K562 (cell line): ENCODE data around the gene PRPH2. TPM values are rescaled to one million over a fixed set of nuclear protein-coding genes. Genes with fewer than 3 reads are reported as not detected.

Experiments used
- ATAC-seq: fragments of 200-7000 bp; cut with Tn5 transposase; 3 replicates; pipeline ENCODE4 v1.9.1; 2020; ENCODE audit warnings: moderate library complexity
- BruUV-seq: library from RNA; stranded (reverse); fragments of 400-500 nt; replicated peaks from 2 replicates; lab custom pipeline; 2021; lab: Mats Ljungman, UMichigan
- CTCF ChIA-PET: fragments of 300-600 bp; formaldehyde crosslinking; extraction: SDS; loops from one replicate; lab custom pipeline; 2021; ENCODE audit warnings: low intra/inter-chr PET ratio; lab: Yijun Ruan, JAX
- POLR2A ChIA-PET: fragments of 300-600, 350-650 bp; sonication (Branson Sonifier 250); formaldehyde crosslinking; extraction: SDS; loops from one replicate; lab custom pipeline; 2021; ENCODE audit warnings: antibody characterized with exemption, inconsistent platforms; lab: Yijun Ruan, JAX
- DNase-seq, 4 experiments: peaks; one replicate each; pipeline versions ENCODE4 v3.0.0 to v3.0.0-alpha.2; 2011 to 2018; ENCODE audit warnings: low spot score in 3 of 4, mixed read lengths in 3 of 4; ENCODE audit errors: extremely low read depth in 1 of 4
- FAIRE-seq: peaks from 2 replicates; lab custom pipeline; 2011; peaks lifted over from hg19 to GRCh38; lab: Jason Lieb, UNC
- H2AFZ ChIP-seq: 2 replicates; pipeline ENCODE4 v1.6.0; 2011; ENCODE audit warnings: low read depth, low read length, control low read depth, inconsistent platforms
- H3K27ac ChIP-seq: fragments of 200-600 bp; 3 replicates; pipeline ENCODE4 v1.8.0; 2011; ENCODE audit warnings: low read depth, mild to moderate bottlenecking, control low read depth, inconsistent platforms, low read length, moderate library complexity, mixed read lengths; ENCODE audit errors: extremely low read depth
- H3K27me3 ChIP-seq, 2 experiments: fragments of 300-600 bp in 1 of 2; 2 replicates in 1 of 2; 3 replicates in 1 of 2; pipeline versions ENCODE4 v1.6.0 to v1.8.0; 2011; ENCODE audit warnings: inconsistent platforms in 2 of 2, low read length in 2 of 2, mild to moderate bottlenecking in 1 of 2, mixed read lengths in 1 of 2, moderate library complexity in 1 of 2; ENCODE audit not compliant: control insufficient read depth in 2 of 2, insufficient read depth in 2 of 2
- H3K36me3 ChIP-seq: fragments of 300-600 bp; 3 replicates; pipeline ENCODE4 v1.8.0; 2011; ENCODE audit warnings: mild to moderate bottlenecking, low read length, inconsistent platforms; ENCODE audit not compliant: control insufficient read depth, insufficient read depth
- H3K4me1 ChIP-seq, 2 experiments: fragments of 200-600 bp in 1 of 2; replicated peaks in 1 of 2; 2 replicates in 1 of 2; 3 replicates in 1 of 2; pipeline versions ENCODE4 v1.5.1 to v1.8.0; 2011; ENCODE audit warnings: inconsistent platforms in 2 of 2, low read length in 2 of 2, mild to moderate bottlenecking in 1 of 2, mixed read lengths in 1 of 2, moderate library complexity in 1 of 2; ENCODE audit not compliant: control insufficient read depth in 2 of 2, insufficient read depth in 2 of 2
- H3K4me2 ChIP-seq: 2 replicates; pipeline ENCODE4 v1.6.1; 2011; ENCODE audit warnings: low read length, control low read depth, inconsistent platforms, mixed read lengths; ENCODE audit not compliant: insufficient read depth
- H3K4me3 ChIP-seq: fragments of 200-600 bp; sonication (generic), shearing (Covaris generic); 2 replicates; pipeline ENCODE4 v1.5.1; 2016; ENCODE audit warnings: control low read depth, inconsistent platforms
- H3K79me2 ChIP-seq: fragments of 200-600 bp; 3 replicates; pipeline ENCODE4 v1.8.0; 2011; ENCODE audit warnings: low read length, inconsistent platforms; ENCODE audit not compliant: control insufficient read depth, insufficient read depth
- H3K9ac ChIP-seq, 2 experiments: 2 replicates each; pipeline versions ENCODE4 v1.6.0 to v1.6.1; 2011; ENCODE audit warnings: low read depth in 2 of 2, low read length in 2 of 2, control low read depth in 1 of 2, inconsistent platforms in 1 of 2, mild to moderate bottlenecking in 1 of 2, mixed read lengths in 1 of 2; ENCODE audit not compliant: insufficient read depth in 1 of 2
- H3K9me1 ChIP-seq: one replicate; pipeline ENCODE4 v1.6.0; 2011; ENCODE audit warnings: inconsistent platforms, mild to moderate bottlenecking, low read length, moderate library complexity; ENCODE audit not compliant: control insufficient read depth, insufficient read depth
- H3K9me3 ChIP-seq: replicated peaks from 2 replicates; pipeline ENCODE4 v1.5.1; 2011; ENCODE audit warnings: low read depth, low read length, inconsistent platforms; ENCODE audit not compliant: control insufficient read depth, insufficient read depth
- H4K20me1 ChIP-seq: replicated peaks from 2 replicates; pipeline ENCODE4 v1.6.1; 2011; ENCODE audit warnings: low read length, inconsistent platforms, mixed read lengths; ENCODE audit not compliant: control insufficient read depth, insufficient read depth
- CEBPG ChIP-seq, 3 experiments: fragments of 200-800 bp in 1 of 3; sonication (Bioruptor generic) in 1 of 3; sonication (generic) in 1 of 3; formaldehyde crosslinking in 1 of 3; IDR thresholded peaks in 2 of 3; conservative IDR thresholded peaks in 1 of 3; 2 replicates each; pipeline versions ENCODE4 v1.6.1 to v1.8.0; 2016 to 2022; ENCODE audit warnings: missing compliant biosample characterization in 2 of 3, missing genetic modification characterization in 2 of 3, mild to moderate bottlenecking in 1 of 3, missing genetic modification reagents in 1 of 3
- CREBBP ChIP-seq: IDR thresholded peaks from one replicate; pipeline ENCODE4 v1.6.1; 2012; ENCODE audit warnings: low read depth, mild to moderate bottlenecking, control low read depth, inconsistent platforms, low read length
- EWSR1 ChIP-seq: fragments of 450-650 bp; IDR thresholded peaks from 2 replicates; pipeline ENCODE4 v1.6.1; 2018; ENCODE audit warnings: borderline replicate concordance, mild to moderate bottlenecking, low read depth, moderate library complexity; ENCODE audit not compliant: partially characterized antibody
- FIP1L1 ChIP-seq: fragments of 200-400 bp; formaldehyde crosslinking; IDR thresholded peaks from 2 replicates; pipeline ENCODE4 v1.6.1; 2018; ENCODE audit warnings: mild to moderate bottlenecking, low read depth, low read length; ENCODE audit not compliant: poor library complexity, severe bottlenecking
- KAT8 ChIP-seq: fragments of 450-650 bp; IDR thresholded peaks from 2 replicates; pipeline ENCODE4 v1.6.1; 2016; ENCODE audit warnings: low read depth, mild to moderate bottlenecking
- NFE2L1 ChIP-seq: fragments of 450-650 bp; IDR thresholded peaks from 2 replicates; pipeline ENCODE4 v1.6.1; 2016; ENCODE audit warnings: missing genetic modification characterization, low read depth, mild to moderate bottlenecking, missing compliant biosample characterization, moderate library complexity, borderline replicate concordance
- PYGO2 ChIP-seq: fragments of 450-650 bp; IDR thresholded peaks from 2 replicates; pipeline ENCODE4 v1.6.1; 2016; ENCODE audit warnings: mild to moderate bottlenecking, missing genetic modification characterization, moderate library complexity, missing compliant biosample characterization
- TRIM28 ChIP-seq: fragments of 450-650 bp; IDR thresholded peaks from 2 replicates; pipeline ENCODE4 v1.6.1; 2017
- ZNF134 ChIP-seq: fragments of 250-450 bp; sonication (Bioruptor Pico); conservative IDR thresholded peaks from 2 replicates; pipeline ENCODE4 v1.4.0; 2020
- WGBS: fragments of 100-300 bp; shearing (Covaris generic); methylation state at CpG from one replicate; pipeline ENCODE4 v1.1.6; 2016; ENCODE audit warnings: low coverage, mixed read lengths; ENCODE audit not compliant: insufficient coverage; ENCODE audit errors: missing lambda C conversion rate; 5-methylcytosine and 5-hydroxymethylcytosine counted together
- in situ Hi-C: fragments of 300-500 bp; cut with MboI; formaldehyde crosslinking; loops from 4 replicates; pipeline ENCODE4 v1.15.0; 2018; ENCODE audit warnings: inconsistent platforms, mixed read lengths
- intact Hi-C: fragments of 100-400 bp; cut with micrococcal nuclease; formaldehyde crosslinking; loops from 2 replicates; pipeline ENCODE4 v1.14.2; 2022
- polyA plus RNA-seq, 8 experiments: library from polyadenylated mRNA; depleted of rRNA in 4 of 8; stranded (reverse) in 5 of 8; unstranded in 3 of 8; fragments of >200 nt; fragmentation: Nextera tagmentation in 2 of 8; fragmentation: Illumina TruSeq in 1 of 8; extraction: Ambion mirVana in 2 of 8; extraction: Trizol in 1 of 8; gene quantifications; 2 replicates each; pipeline versions ENCODE4 v1.2.1 to v1.2.3, GENCODE V29; 2011 to 2014; ENCODE audit warnings: inconsistent platforms in 1 of 8, missing spikeins in 1 of 8
- total RNA-seq, 7 experiments: library from RNA; depleted of rRNA in 6 of 7; stranded (reverse); fragments of >200 nt in 6 of 7; fragmentation: Illumina TruSeq in 2 of 7; extraction: Trizol in 2 of 7; gene quantifications; 2 replicates each; pipeline versions ENCODE4 v1.2.1 to v1.2.3, GENCODE V29; 2011 to 2021; ENCODE audit warnings: low replicate concordance in 1 of 7
- TF ChIP-seq, protein P1 (sequence below): fragments of 250-450 bp; sonication (Bioruptor Pico); IDR thresholded peaks from 2 replicates; pipeline ENCODE4 v1.5.1; 2021; ENCODE audit warnings: mild to moderate bottlenecking
- TF ChIP-seq, protein P2 (sequence below): fragments of 250-450 bp; sonication (Bioruptor Pico); IDR thresholded peaks from 2 replicates; pipeline ENCODE4 v1.8.0; 2021; ENCODE audit warnings: moderate library complexity, mild to moderate bottlenecking, inconsistent platforms
- TF ChIP-seq, protein P3 (sequence below): IDR thresholded peaks from 3 replicates; pipeline ENCODE4 v1.6.1; 2011; ENCODE audit warnings: borderline replicate concordance, mild to moderate bottlenecking; ENCODE audit not compliant: insufficient read length, insufficient read depth
- TF ChIP-seq, protein P4 (sequence below), 2 experiments: fragments of 450-650 bp; conservative IDR thresholded peaks; 2 replicates each; pipeline ENCODE4 v1.6.1; 2017; ENCODE audit warnings: mild to moderate bottlenecking in 2 of 2, moderate library complexity in 2 of 2
- TF ChIP-seq, protein P5 (sequence below): fragments of 450-650 bp; formaldehyde crosslinking; IDR thresholded peaks from 2 replicates; pipeline ENCODE4 v1.4.0; 2020; ENCODE audit warnings: mild to moderate bottlenecking, moderate library complexity

The PRPH2 gene
- total and polyA plus RNA-seq, 9 of the 15 experiments (the other 6 are each of a cell fraction or from before 2014, with no cell fraction given), result 0.03 to 0.11 (median 0.03) TPM; not detected in 5

DNA sequence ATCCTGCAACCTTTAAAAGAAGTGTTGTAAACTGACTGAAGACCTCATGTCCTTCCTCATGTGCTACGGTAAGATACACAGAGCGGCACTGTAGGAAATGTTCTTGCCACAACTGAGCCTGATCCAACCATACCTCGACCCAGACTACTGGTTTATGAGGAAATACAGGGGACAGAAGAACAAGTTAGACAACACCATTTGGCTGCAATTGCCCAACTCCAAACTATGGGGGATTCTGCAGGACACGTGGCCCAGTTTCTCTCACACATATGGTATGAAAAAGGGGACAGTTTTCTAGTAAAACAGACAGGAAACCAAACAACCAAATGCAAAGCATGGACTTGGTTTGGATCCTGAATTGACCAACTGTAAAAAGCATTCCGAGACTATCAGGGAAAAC lies 10.5 kb downstream of the PRPH2 start:
- Histone ChIP-seq H3K27ac (no peak overlapping the region), H3K9ac (no peak overlapping the region), H2AFZ (peak overlapping the region; percentile 32), H3K9me1 (no peaks in the 10 kb centered on the region), H3K4me2 (no peak overlapping the region), H3K36me3 (no peaks in the 10 kb centered on the region), H3K4me3 (no peak overlapping the region), H3K4me1 (peaks cover 5 to 7% of the 10 kb centered on the region in 2 experiments; a peak in 3 of 5 replicates), H3K27me3 (peaks cover 2 to 5% of the 10 kb centered on the region in 2 experiments; a peak in 2 of 5 replicates), H3K9me3 (peaks cover 8% of the 10 kb centered on the region), H4K20me1 (no peaks in the 10 kb centered on the region), H3K79me2 (no peaks in the 10 kb centered on the region)
- no peak for FAIRE-seq
- intact Hi-C loops, result no loop called here
- ATAC-seq, result no peak
- no peak for DNase-seq
- in situ Hi-C loops, result no loop called here
- ChIA-PET POLR2A (interaction anchor here (1.0 kb wide), 1 partner anchor 45 kb away, joined by 3 read pairs; no protein-coding TSS in a partner anchor), CTCF (no interaction called here)
- BruUV-seq, result no TSS peak
- WGBS, result 19% methylated on average over 5 of the region's 5 CpGs
- TF ChIP-seq, protein P1, sequence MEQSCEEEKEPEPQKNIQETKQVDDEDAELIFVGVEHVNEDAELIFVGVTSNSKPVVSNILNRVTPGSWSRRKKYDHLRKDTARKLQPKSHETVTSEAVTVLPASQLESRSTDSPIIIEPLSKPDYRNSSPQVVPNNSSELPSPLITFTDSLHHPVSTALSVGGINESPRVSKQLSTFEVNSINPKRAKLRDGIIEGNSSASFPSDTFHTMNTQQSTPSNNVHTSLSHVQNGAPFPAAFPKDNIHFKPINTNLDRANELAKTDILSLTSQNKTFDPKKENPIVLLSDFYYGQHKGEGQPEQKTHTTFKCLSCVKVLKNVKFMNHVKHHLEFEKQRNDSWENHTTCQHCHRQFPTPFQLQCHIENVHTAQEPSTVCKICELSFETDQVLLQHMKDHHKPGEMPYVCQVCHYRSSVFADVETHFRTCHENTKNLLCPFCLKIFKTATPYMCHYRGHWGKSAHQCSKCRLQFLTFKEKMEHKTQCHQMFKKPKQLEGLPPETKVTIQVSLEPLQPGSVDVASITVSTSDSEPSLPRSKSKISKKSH (CRISPR knock-in tag), result 0 out of 2 replicates have a peak, but pooled peaks have one; percentile 26
- TF ChIP-seq, protein P2, sequence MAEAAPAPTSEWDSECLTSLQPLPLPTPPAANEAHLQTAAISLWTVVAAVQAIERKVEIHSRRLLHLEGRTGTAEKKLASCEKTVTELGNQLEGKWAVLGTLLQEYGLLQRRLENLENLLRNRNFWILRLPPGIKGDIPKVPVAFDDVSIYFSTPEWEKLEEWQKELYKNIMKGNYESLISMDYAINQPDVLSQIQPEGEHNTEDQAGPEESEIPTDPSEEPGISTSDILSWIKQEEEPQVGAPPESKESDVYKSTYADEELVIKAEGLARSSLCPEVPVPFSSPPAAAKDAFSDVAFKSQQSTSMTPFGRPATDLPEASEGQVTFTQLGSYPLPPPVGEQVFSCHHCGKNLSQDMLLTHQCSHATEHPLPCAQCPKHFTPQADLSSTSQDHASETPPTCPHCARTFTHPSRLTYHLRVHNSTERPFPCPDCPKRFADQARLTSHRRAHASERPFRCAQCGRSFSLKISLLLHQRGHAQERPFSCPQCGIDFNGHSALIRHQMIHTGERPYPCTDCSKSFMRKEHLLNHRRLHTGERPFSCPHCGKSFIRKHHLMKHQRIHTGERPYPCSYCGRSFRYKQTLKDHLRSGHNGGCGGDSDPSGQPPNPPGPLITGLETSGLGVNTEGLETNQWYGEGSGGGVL, result no peak
- TF ChIP-seq NFE2L1 (no peak), PYGO2 (tag) (no peak), KAT8 (no peak), EWSR1 (no peak), CREBBP (no peak), ZNF134 (no peak), CEBPG (CRISPR knock-in tag; IDR thresholded peaks at IDR 0.05) (peak; percentile 47; the same call in 1 of the 2 replicates), CEBPG (tag; conservative IDR thresholded peaks at IDR 0.05 in 1 of 2, IDR thresholded peaks at IDR 0.05 in 1 of 2) (no peak), TRIM28 (peak; percentile 87), FIP1L1 (no peak)
- TF ChIP-seq, protein P3, sequence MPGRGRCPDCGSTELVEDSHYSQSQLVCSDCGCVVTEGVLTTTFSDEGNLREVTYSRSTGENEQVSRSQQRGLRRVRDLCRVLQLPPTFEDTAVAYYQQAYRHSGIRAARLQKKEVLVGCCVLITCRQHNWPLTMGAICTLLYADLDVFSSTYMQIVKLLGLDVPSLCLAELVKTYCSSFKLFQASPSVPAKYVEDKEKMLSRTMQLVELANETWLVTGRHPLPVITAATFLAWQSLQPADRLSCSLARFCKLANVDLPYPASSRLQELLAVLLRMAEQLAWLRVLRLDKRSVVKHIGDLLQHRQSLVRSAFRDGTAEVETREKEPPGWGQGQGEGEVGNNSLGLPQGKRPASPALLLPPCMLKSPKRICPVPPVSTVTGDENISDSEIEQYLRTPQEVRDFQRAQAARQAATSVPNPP, result no peak
- TF ChIP-seq, protein P4, sequence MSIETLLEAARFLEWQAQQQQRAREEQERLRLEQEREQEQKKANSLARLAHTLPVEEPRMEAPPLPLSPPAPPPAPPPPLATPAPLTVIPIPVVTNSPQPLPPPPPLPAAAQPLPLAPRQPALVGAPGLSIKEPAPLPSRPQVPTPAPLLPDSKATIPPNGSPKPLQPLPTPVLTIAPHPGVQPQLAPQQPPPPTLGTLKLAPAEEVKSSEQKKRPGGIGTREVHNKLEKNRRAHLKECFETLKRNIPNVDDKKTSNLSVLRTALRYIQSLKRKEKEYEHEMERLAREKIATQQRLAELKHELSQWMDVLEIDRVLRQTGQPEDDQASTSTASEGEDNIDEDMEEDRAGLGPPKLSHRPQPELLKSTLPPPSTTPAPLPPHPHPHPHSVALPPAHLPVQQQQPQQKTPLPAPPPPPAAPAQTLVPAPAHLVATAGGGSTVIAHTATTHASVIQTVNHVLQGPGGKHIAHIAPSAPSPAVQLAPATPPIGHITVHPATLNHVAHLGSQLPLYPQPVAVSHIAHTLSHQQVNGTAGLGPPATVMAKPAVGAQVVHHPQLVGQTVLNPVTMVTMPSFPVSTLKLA (conservative IDR thresholded peaks at IDR 0.05), result no peak
- TF ChIP-seq, protein P5, sequence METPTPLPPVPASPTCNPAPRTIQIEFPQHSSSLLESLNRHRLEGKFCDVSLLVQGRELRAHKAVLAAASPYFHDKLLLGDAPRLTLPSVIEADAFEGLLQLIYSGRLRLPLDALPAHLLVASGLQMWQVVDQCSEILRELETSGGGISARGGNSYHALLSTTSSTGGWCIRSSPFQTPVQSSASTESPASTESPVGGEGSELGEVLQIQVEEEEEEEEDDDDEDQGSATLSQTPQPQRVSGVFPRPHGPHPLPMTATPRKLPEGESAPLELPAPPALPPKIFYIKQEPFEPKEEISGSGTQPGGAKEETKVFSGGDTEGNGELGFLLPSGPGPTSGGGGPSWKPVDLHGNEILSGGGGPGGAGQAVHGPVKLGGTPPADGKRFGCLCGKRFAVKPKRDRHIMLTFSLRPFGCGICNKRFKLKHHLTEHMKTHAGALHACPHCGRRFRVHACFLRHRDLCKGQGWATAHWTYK (CRISPR knock-in tag), result no peak
